SU-DHL-6 (cell line): ENCODE measurements around the gene ZNF281.

Source experiments
- CTCF ChIP-seq: fragments of 200-600 bp; sonication (generic); IDR thresholded peaks from one replicate; pipeline ENCODE4 v1.5.1; 2017; ENCODE audit warnings: antibody characterized with exemption, mild to moderate bottlenecking, low read length, moderate library complexity; ENCODE audit not compliant: insufficient read depth, poor library complexity, severe bottlenecking
- EZH2phosphoT487 ChIP-seq: fragments of 200-600 bp; sonication (generic), shearing (Covaris generic); conservative IDR thresholded peaks from 2 replicates; pipeline ENCODE4 v1.6.1; 2018; ENCODE audit warnings: mild to moderate bottlenecking, antibody characterized with exemption, low read length, moderate library complexity, mixed read lengths

GRCh38 chr1:200428482-200429205 is 18.8 kb upstream of the ZNF281 start:
- TF ChIP-seq CTCF = no peak
- TF ChIP-seq EZH2phosphoT487 = no peak
